DMS153 treated with DMSO at 0.1 percent for 48 hours (cell line): ENCODE results near the gene AMT.

Source experiments
- DNase-seq: peaks from one replicate; lab custom pipeline; 2025; ENCODE audit not compliant: unreplicated experiment; lab: John Stamatoyannopoulos, UW

AMT gene

GRCh38 chr3:49422379-49423248 is at the start of gene AMT:
Gene AMT (minus strand): TSS chr3:49422473. CDS start chr3:49422450, 23 bp downstream.
- DNase-seq, result no peak

- no peak for DNase-seq
These were observed 48.6 kb upstream of the AMT start for GRCh38 chr3:49470714-49471420.

GRCh38 chr3:49469936-49470713 is 47.9 kb upstream of the AMT start, which contains the start of gene DAG1:
Gene DAG1 (plus strand): TSS chr3:49470267. CDS start chr3:49510535, 40,268 bp downstream.
- peak; percentile 57 for DNase-seq

- no peak for DNase-seq
These were observed 47.0 kb upstream of the AMT start for GRCh38 chr3:49469037-49469935.

- DNase-seq, result no peak
These were observed 43.8 kb upstream of the AMT start for GRCh38 chr3:49466085-49466484.

GRCh38 chr3:49465270-49466034 is 43.2 kb upstream of the AMT start:
- no peak for DNase-seq

- no peak for DNase-seq
These were observed 39.9 kb upstream of the AMT start for GRCh38 chr3:49462222-49462621.

GRCh38 chr3:49461443-49462171 is 39.3 kb upstream of the AMT start:
- no peak for DNase-seq

GRCh38 chr3:49460956-49461355 is 38.7 kb upstream of the AMT start:
- DNase-seq, result no peak

- DNase-seq, result no peak
These were observed 38.1 kb upstream of the AMT start for GRCh38 chr3:49460188-49460890.

GRCh38 chr3:49456466-49456865 is 34.2 kb upstream of the AMT start:
- DNase-seq, result no peak

GRCh38 chr3:49454898-49455681 is 32.8 kb upstream of the AMT start:
- no peak for DNase-seq

GRCh38 chr3:49454458-49454857 is 32.2 kb upstream of the AMT start:
- no peak for DNase-seq

GRCh38 chr3:49453621-49454020 is 31.3 kb upstream of the AMT start:
- no peak for DNase-seq

GRCh38 chr3:49445391-49445790 is 23.1 kb upstream of the AMT start:
- no peak for DNase-seq

GRCh38 chr3:49434731-49435130 is 12.5 kb upstream of the AMT start:
- no peak for DNase-seq

- DNase-seq, result no peak
These were observed 6.4 kb upstream of the AMT start for GRCh38 chr3:49428752-49429080.

- no peak for DNase-seq
These were observed 5.3 kb upstream of the AMT start for GRCh38 chr3:49427586-49427985.
